Measurements from ENCODE around the gene ARAP2.
A peak's percentile ranks its signal among the peaks of the same experiment; 100 is the strongest.

The ARAP2 gene

GRCh38 chr4:36277533-36277932 is 33.2 kb upstream of the ARAP2 start:
- no peaks in the 10 kb centered on the region for H3K27me3 ChIP-seq (replicated peaks in 2 of 5; ENCODE audit: control insufficient read depth in 4 of 5, insufficient read depth in 5 of 5, low read length in 4 of 5)
- H3K27ac ChIP-seq (ENCODE audit: insufficient read depth in 1 of 2, low read depth in 1 of 2, low read length in 2 of 2, poor library complexity in 1 of 2, severe bottlenecking in 2 of 2) = no peak overlapping the region
- CTCF ChIA-PET = no interaction called here
- H3K36me3 ChIP-seq (ENCODE audit: control insufficient read depth in 4 of 4, insufficient read depth in 4 of 4, low read length in 3 of 4) = no peaks in the 10 kb centered on the region
- no peaks in the 10 kb centered on the region for H3K9me3 ChIP-seq (ENCODE audit: control extremely low read depth in 1 of 5, control insufficient read depth in 4 of 5, insufficient read depth in 2 of 5, low read depth in 1 of 5, low read length in 4 of 5)
- POLR2A ChIA-PET = no interaction called here
- H3K4me1 ChIP-seq (ENCODE audit: control extremely low read depth in 1 of 4, control insufficient read depth in 4 of 4, insufficient read depth in 4 of 4, low read length in 3 of 4) = peaks cover 0 to 9% (median 6%) of the 10 kb centered on the region in 4 experiments
- WGBS (ENCODE audit: insufficient coverage) = 94% methylated on average over 2 of the region's 4 CpGs
- no peak for DNase-seq
- no peak overlapping the region for H3K4me3 ChIP-seq (ENCODE audit: control insufficient read depth in 1 of 7, extremely low read depth in 1 of 7, insufficient read depth in 4 of 7, low read depth in 2 of 7, low read length in 6 of 7)

DNA sequence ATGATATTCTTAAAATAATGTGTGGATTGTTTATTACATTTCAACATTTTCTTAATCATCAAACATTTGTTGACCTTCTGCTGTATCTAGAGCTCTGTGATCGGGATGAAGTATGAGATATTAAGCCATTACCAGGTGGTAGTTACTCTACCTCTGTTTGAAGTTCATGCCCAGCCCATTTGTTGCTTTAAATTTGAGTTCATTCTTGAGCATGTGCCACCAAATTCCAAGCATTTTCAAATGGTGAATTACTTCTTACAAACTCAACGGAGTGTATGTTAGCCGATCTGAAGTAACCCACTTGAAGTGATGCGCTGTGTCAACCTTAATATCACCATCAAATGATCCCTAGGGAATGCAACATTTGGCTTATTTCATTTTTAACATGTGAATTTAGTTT is 29.8 kb upstream of the ARAP2 start:
- no peak for DNase-seq
- H3K9me3 ChIP-seq (ENCODE audit: control extremely low read depth in 1 of 5, control insufficient read depth in 4 of 5, insufficient read depth in 2 of 5, low read depth in 1 of 5, low read length in 4 of 5) = no peaks in the 10 kb centered on the region
- H3K4me1 ChIP-seq (ENCODE audit: control extremely low read depth in 1 of 4, control insufficient read depth in 4 of 4, insufficient read depth in 4 of 4, low read length in 3 of 4) = no peaks in the 10 kb centered on the region
- no peak overlapping the region for H3K27ac ChIP-seq (ENCODE audit: insufficient read depth in 1 of 2, low read depth in 1 of 2, low read length in 2 of 2, poor library complexity in 1 of 2, severe bottlenecking in 2 of 2)
- H3K36me3 ChIP-seq (ENCODE audit: control insufficient read depth in 4 of 4, insufficient read depth in 4 of 4, low read length in 3 of 4) = no peaks in the 10 kb centered on the region
- H3K4me3 ChIP-seq (ENCODE audit: control insufficient read depth in 1 of 7, extremely low read depth in 1 of 7, insufficient read depth in 4 of 7, low read depth in 2 of 7, low read length in 6 of 7) = no peak overlapping the region
- H3K27me3 ChIP-seq (replicated peaks in 2 of 5; ENCODE audit: control insufficient read depth in 4 of 5, insufficient read depth in 5 of 5, low read length in 4 of 5) = no peaks in the 10 kb centered on the region
- ChIA-PET CTCF (no interaction called here), POLR2A (no interaction called here)
- WGBS (ENCODE audit: insufficient coverage) = 100% methylated on average over 1 of the region's 4 CpGs

DNA sequence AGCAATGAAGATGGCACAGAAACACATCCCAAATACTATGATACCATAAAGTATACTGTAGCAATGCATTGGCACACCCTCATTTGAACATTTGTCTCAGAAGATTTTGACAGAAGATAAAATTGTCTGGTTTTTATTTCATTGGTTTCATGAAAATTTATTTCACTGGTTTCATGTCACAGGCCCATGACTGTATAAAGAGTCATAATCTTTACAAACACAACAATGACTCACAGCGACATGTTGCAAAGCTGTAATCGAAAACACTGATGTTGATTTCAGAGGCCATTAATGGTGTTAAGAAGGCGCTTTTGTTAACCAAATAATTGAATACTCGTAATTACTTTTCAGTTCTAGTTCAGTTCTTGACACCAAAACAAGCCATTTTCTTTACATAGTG is 29.0 kb upstream of the ARAP2 start:
- no peak for DNase-seq
- Histone ChIP-seq H3K4me3 (ENCODE audit: control insufficient read depth in 1 of 7, extremely low read depth in 1 of 7, insufficient read depth in 4 of 7, low read depth in 2 of 7, low read length in 6 of 7) (no peak overlapping the region), H3K27ac (ENCODE audit: insufficient read depth in 1 of 2, low read depth in 1 of 2, low read length in 2 of 2, poor library complexity in 1 of 2, severe bottlenecking in 2 of 2) (no peak overlapping the region), H3K36me3 (ENCODE audit: control insufficient read depth in 4 of 4, insufficient read depth in 4 of 4, low read length in 3 of 4) (no peaks in the 10 kb centered on the region), H3K9me3 (ENCODE audit: control extremely low read depth in 1 of 5, control insufficient read depth in 4 of 5, insufficient read depth in 2 of 5, low read depth in 1 of 5, low read length in 4 of 5) (no peaks in the 10 kb centered on the region), H3K27me3 (replicated peaks in 2 of 5; ENCODE audit: control insufficient read depth in 4 of 5, insufficient read depth in 5 of 5, low read length in 4 of 5) (no peaks in the 10 kb centered on the region), H3K4me1 (ENCODE audit: control extremely low read depth in 1 of 4, control insufficient read depth in 4 of 4, insufficient read depth in 4 of 4, low read length in 3 of 4) (no peaks in the 10 kb centered on the region)
- no CpG with 5 or more reads among the region's 4 CpGs for WGBS (ENCODE audit: insufficient coverage)
- CTCF ChIA-PET = no interaction called here
- POLR2A ChIA-PET = no interaction called here

GRCh38 chr4:36269533-36270173 is 25.3 kb upstream of the ARAP2 start:
- Histone ChIP-seq H3K36me3 (ENCODE audit: control insufficient read depth in 4 of 4, insufficient read depth in 4 of 4, low read length in 3 of 4) (no peaks in the 10 kb centered on the region), H3K9me3 (ENCODE audit: control extremely low read depth in 1 of 5, control insufficient read depth in 4 of 5, insufficient read depth in 2 of 5, low read depth in 1 of 5, low read length in 4 of 5) (no peaks in the 10 kb centered on the region), H3K4me1 (ENCODE audit: control extremely low read depth in 1 of 4, control insufficient read depth in 4 of 4, insufficient read depth in 4 of 4, low read length in 3 of 4) (no peaks in the 10 kb centered on the region), H3K27me3 (replicated peaks in 2 of 5; ENCODE audit: control insufficient read depth in 4 of 5, insufficient read depth in 5 of 5, low read length in 4 of 5) (no peaks in the 10 kb centered on the region), H3K4me3 (ENCODE audit: control insufficient read depth in 1 of 7, extremely low read depth in 1 of 7, insufficient read depth in 4 of 7, low read depth in 2 of 7, low read length in 6 of 7) (no peak overlapping the region), H3K27ac (ENCODE audit: insufficient read depth in 1 of 2, low read depth in 1 of 2, low read length in 2 of 2, poor library complexity in 1 of 2, severe bottlenecking in 2 of 2) (no peak overlapping the region)
- no peak for DNase-seq
- ChIA-PET CTCF (interaction anchor here (1.2 kb wide), 1 partner anchor 11 kb away, joined by 4 read pairs; no protein-coding TSS in a partner anchor), POLR2A (no interaction called here)
- 100% methylated on average over 3 of the region's 5 CpGs for WGBS (ENCODE audit: insufficient coverage)

GRCh38 chr4:36269101-36269500 is 24.8 kb upstream of the ARAP2 start:
- POLR2A ChIA-PET = no interaction called here
- Histone ChIP-seq H3K36me3 (ENCODE audit: control insufficient read depth in 4 of 4, insufficient read depth in 4 of 4, low read length in 3 of 4) (no peaks in the 10 kb centered on the region), H3K27ac (ENCODE audit: insufficient read depth in 1 of 2, low read depth in 1 of 2, low read length in 2 of 2, poor library complexity in 1 of 2, severe bottlenecking in 2 of 2) (no peak overlapping the region), H3K27me3 (replicated peaks in 2 of 5; ENCODE audit: control insufficient read depth in 4 of 5, insufficient read depth in 5 of 5, low read length in 4 of 5) (no peaks in the 10 kb centered on the region), H3K4me3 (ENCODE audit: control insufficient read depth in 1 of 7, extremely low read depth in 1 of 7, insufficient read depth in 4 of 7, low read depth in 2 of 7, low read length in 6 of 7) (no peak overlapping the region), H3K4me1 (ENCODE audit: control extremely low read depth in 1 of 4, control insufficient read depth in 4 of 4, insufficient read depth in 4 of 4, low read length in 3 of 4) (no peaks in the 10 kb centered on the region), H3K9me3 (ENCODE audit: control extremely low read depth in 1 of 5, control insufficient read depth in 4 of 5, insufficient read depth in 2 of 5, low read depth in 1 of 5, low read length in 4 of 5) (no peaks in the 10 kb centered on the region)
- CTCF ChIA-PET = interaction anchor here (2.2 kb wide), 1 partner anchor 25 kb away, joined by 12 read pairs; the partner anchor contains the start of gene ARAP2
- DNase-seq = peak; percentile 21 to 82 (median 76)
- WGBS (ENCODE audit: insufficient coverage) = 80% methylated on average over 2 of the region's 4 CpGs

DNA sequence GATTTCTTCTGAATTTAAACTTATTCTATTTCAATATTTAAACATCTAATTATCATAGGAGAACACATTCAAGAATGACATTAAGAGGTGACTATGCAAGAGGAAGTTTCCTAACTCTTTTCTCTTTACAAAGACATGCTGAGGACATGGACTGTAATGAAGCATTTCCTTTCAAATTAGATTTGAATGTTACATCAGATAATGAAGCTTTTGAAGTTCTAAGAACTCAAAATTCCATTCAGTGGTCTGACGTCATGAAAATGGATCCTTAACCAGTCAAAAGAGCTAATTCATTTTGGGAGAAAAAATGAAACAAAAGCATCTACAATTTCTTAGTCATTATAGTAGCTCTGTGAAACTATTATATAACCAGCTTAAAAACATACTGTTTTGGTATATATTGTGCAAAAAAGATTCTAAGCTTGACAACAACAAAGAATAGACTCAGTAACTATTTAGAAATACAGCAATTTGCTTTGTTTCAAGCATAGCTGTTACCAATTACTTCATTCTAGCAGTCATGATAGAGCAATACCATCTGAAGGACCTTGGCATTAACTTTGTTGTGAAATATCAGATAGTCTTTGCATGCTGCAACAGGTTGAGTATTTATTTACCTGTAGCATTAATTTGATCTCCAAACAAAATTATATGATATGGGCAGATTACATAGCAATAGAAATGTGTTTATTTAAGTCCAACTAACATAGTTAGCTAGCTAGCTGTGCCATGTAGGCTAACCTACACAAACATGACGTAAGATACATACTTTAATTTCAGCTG is 23.4 kb upstream of the ARAP2 start:
- no peaks in the 10 kb centered on the region for H3K4me1 ChIP-seq (ENCODE audit: control extremely low read depth in 1 of 4, control insufficient read depth in 4 of 4, insufficient read depth in 4 of 4, low read length in 3 of 4)
- no peaks in the 10 kb centered on the region for H3K9me3 ChIP-seq (ENCODE audit: control extremely low read depth in 1 of 5, control insufficient read depth in 4 of 5, insufficient read depth in 2 of 5, low read depth in 1 of 5, low read length in 4 of 5)
- H3K27me3 ChIP-seq (replicated peaks in 2 of 5; ENCODE audit: control insufficient read depth in 4 of 5, insufficient read depth in 5 of 5, low read length in 4 of 5) = no peaks in the 10 kb centered on the region
- CTCF ChIA-PET = interaction anchor here (2.2 kb wide), 1 partner anchor 23 kb away, joined by 12 read pairs; the partner anchor contains the start of gene ARAP2
- POLR2A ChIA-PET = no interaction called here
- H3K27ac ChIP-seq (ENCODE audit: insufficient read depth in 1 of 2, low read depth in 1 of 2, low read length in 2 of 2, poor library complexity in 1 of 2, severe bottlenecking in 2 of 2) = no peak overlapping the region
- no peaks in the 10 kb centered on the region for H3K36me3 ChIP-seq (ENCODE audit: control insufficient read depth in 4 of 4, insufficient read depth in 4 of 4, low read length in 3 of 4)
- H3K4me3 ChIP-seq (ENCODE audit: control insufficient read depth in 1 of 7, extremely low read depth in 1 of 7, insufficient read depth in 4 of 7, low read depth in 2 of 7, low read length in 6 of 7) = no peak overlapping the region
- DNase-seq = no peak
- WGBS (ENCODE audit: insufficient coverage) = no CpG with 5 or more reads among the region's 2 CpGs

DNA sequence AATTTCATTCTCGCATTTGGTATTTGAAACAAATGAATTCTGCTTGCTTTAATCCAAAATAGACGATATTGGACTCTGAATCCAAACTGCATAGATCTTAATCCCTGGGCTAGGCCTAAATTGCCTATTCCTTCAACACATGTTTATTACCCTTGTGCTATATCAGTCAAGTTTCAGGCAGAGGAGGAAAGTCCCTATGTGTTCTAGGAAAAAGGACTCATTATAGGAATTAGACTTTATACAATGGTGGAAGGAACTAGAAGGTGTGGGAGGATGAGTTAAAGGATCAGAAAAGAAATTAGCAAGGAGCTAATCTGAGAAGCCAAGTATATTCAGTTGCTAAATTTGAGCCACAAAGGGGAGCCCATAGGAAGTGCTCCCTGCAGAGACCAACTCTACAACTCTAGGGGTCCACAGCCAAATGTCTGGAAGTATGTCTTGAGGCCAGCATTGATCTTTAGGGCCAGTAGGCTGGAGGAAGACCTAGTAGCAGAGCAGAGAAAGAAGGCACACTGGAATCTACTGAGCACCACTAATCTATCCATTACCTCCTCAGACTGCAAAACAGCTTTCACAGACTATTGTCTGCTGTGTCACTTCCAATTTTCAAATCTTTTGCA is 20.0 kb upstream of the ARAP2 start:
- Histone ChIP-seq H3K4me1 (ENCODE audit: control extremely low read depth in 1 of 4, control insufficient read depth in 4 of 4, insufficient read depth in 4 of 4, low read length in 3 of 4) (no peaks in the 10 kb centered on the region), H3K9me3 (ENCODE audit: control extremely low read depth in 1 of 5, control insufficient read depth in 4 of 5, insufficient read depth in 2 of 5, low read depth in 1 of 5, low read length in 4 of 5) (no peaks in the 10 kb centered on the region), H3K27ac (ENCODE audit: insufficient read depth in 1 of 2, low read depth in 1 of 2, low read length in 2 of 2, poor library complexity in 1 of 2, severe bottlenecking in 2 of 2) (no peak overlapping the region), H3K36me3 (ENCODE audit: control insufficient read depth in 4 of 4, insufficient read depth in 4 of 4, low read length in 3 of 4) (no peaks in the 10 kb centered on the region), H3K4me3 (ENCODE audit: control insufficient read depth in 1 of 7, extremely low read depth in 1 of 7, insufficient read depth in 4 of 7, low read depth in 2 of 7, low read length in 6 of 7) (no peak overlapping the region), H3K27me3 (replicated peaks in 2 of 5; ENCODE audit: control insufficient read depth in 4 of 5, insufficient read depth in 5 of 5, low read length in 4 of 5) (no peaks in the 10 kb centered on the region)
- POLR2A ChIA-PET = no interaction called here
- no peak for DNase-seq
- WGBS (ENCODE audit: insufficient coverage) = 90% methylated on average over 1 of the region's 2 CpGs
- CTCF ChIA-PET = interaction anchor here (1.0 kb wide), 2 partner anchors 26 to 30 kb away, joined by 3 read pairs; no protein-coding TSS in a partner anchor
